GM19240 (cell line): ENCODE results near the gene CSE1L.
A peak's percentile ranks its signal among the peaks of the same experiment; 100 is the strongest.
"Not testable (repeated sequence)": the region's sequence is repeated elsewhere in the genome, so short reads cannot be mapped to it uniquely, and the experiment has no call there.

ENCODE experiments used
- DNase-seq: peaks from one replicate; pipeline ENCODE4 v3.0.0; 2011; ENCODE audit warnings: low spot score; ENCODE audit not compliant: insufficient read length

Gene CSE1L

GRCh38 chr20:49046087-49046900 is at the start of gene CSE1L:
Gene CSE1L (plus strand): TSS chr20:49046312. CDS start chr20:49058464, 12,152 bp downstream.
- peak; percentile 77 for DNase-seq

GRCh38 chr20:48999890-49000870 is 45.9 kb upstream of the CSE1L start:
- DNase-seq: no peak

- no peak for DNase-seq
Measured at GRCh38 chr20:49001741-49002140, 44.4 kb upstream of the CSE1L start.

- no peak for DNase-seq
Measured at GRCh38 chr20:49006446-49006980, 39.6 kb upstream of the CSE1L start.

- DNase-seq: no peak
Measured at GRCh38 chr20:49009899-49010631, 36.0 kb upstream of the CSE1L start.

- DNase-seq: no peak
Measured at GRCh38 chr20:49024220-49024619, 21.9 kb upstream of the CSE1L start.

GRCh38 chr20:49028177-49028576 is 17.9 kb upstream of the CSE1L start:
- not testable (repeated sequence) for DNase-seq

GRCh38 chr20:49028684-49029083 is 17.4 kb upstream of the CSE1L start:
- DNase-seq: no peak

- no peak for DNase-seq
Measured at GRCh38 chr20:49029203-49029602, 16.9 kb upstream of the CSE1L start.

- no peak for DNase-seq
Measured at GRCh38 chr20:49030954-49031619, 15.0 kb upstream of the CSE1L start.

- no peak for DNase-seq
Measured at GRCh38 chr20:49032455-49032854, 13.7 kb upstream of the CSE1L start.

- no peak for DNase-seq
Measured at GRCh38 chr20:49034070-49034732, 11.9 kb upstream of the CSE1L start.

- DNase-seq: no peak
Measured at GRCh38 chr20:49037962-49038387, 8.1 kb upstream of the CSE1L start.

GRCh38 chr20:49039854-49040253 is 6.3 kb upstream of the CSE1L start:
- no peak for DNase-seq

- DNase-seq: no peak
Measured at GRCh38 chr20:49043000-49043399, 3.1 kb upstream of the CSE1L start.

- DNase-seq: no peak
Measured at GRCh38 chr20:49045440-49046086, 549 bp upstream of the CSE1L start.

GRCh38 chr20:49052334-49052733 is 6.2 kb downstream of the CSE1L start:
- no peak for DNase-seq

- DNase-seq: peak; percentile 12
Measured at GRCh38 chr20:49054056-49054643, 8.0 kb downstream of the CSE1L start.

GRCh38 chr20:49063279-49063678 is 17.2 kb downstream of the CSE1L start:
- no peak for DNase-seq
